Measurements from ENCODE around the gene SPIB.

DNA sequence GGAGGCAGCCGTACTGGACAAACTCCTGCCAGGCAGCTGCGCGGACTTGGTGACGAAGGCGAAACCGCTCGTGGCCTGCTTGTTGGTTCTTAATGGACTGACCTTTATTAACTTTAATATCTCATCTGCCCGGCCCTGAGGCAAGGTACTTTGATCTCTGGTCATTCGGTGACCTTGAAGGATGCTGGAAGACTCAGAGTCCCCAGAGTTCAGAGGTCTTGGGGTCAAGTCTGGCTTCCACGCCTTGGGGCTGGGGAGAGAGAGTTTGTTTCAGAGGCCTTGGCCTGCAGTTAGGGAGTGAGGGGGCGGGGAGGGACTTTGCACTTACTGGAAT, 47.9 kb downstream of the SPIB start:
- no peak for TF ChIP-seq POLR2A (IDR thresholded peaks at IDR 0.05)
- TF ChIP-seq CTCF (IDR thresholded peaks at IDR 0.05) = no peak
